HEK293T (cell line): Measurements from ENCODE around the gene ARMC9.

Source experiments
- BHLHE40 ChIP-seq: fragments of 450-650 bp; IDR thresholded peaks from 2 replicates; pipeline ENCODE4 v1.6.1; 2016; ENCODE audit warnings: mild to moderate bottlenecking, moderate library complexity, borderline replicate concordance
- FOXM1 ChIP-seq: fragments of 450-650 bp; IDR thresholded peaks from 2 replicates; pipeline ENCODE4 v1.6.1; 2017; ENCODE audit warnings: mild to moderate bottlenecking, borderline replicate concordance

DNA sequence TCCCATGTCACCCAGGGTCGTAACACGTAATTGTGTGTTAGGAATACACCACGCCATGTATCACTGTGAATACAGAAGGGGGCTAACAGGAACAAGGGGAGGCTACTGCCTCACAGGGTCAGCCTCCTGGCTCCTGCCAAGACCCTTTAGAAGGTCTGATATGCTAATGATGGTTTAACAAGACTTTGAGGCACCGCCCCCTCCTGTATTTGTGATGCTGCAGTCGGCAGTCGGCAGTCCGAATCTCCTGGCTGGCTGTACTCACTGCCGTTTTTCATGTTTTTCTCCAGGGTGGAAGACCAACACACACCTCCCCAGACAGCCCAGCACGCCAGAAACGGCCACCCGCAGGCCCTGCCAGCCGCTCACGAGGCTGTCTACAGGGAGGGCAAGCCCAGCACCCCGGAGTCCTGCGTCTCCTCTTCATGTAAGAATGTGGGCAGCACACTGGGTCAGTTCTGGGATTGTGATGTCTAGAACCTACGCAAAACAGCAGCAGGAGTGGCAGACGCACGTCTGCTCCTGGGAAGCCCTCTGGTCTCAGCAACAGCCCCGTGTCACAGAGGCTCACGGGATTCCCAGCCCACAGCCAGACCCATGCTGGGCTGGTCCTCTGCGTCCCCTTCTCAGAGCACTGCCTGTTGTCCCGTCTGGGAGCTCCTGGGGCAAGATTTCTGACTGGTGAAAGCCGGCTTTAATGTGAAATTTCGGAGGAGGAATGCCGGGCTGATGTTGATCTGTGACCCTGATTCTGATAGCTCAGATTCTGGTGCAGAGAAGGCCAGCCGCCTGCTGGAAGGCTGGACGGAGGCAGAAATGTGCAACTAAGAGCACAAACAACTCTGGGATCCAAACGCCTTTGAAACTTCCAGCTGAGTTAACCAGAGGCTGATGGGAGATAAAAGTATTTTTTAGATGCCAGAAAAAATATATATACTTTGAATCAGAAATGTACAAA, 157.4 kb downstream of the ARMC9 start:
- TF ChIP-seq BHLHE40 (no peak), FOXM1 (no peak)
